HFF-Myc (cell line): ENCODE results near the gene CAPZA1.

ENCODE experiments used
- DNase-seq: peaks from one replicate; pipeline ENCODE4 v3.0.0-alpha.2; 2011; ENCODE audit warnings: low read depth; ENCODE audit errors: extremely low read depth
- H3K4me3 ChIP-seq: replicated peaks from 2 replicates; pipeline ENCODE4 v1.5.1; 2011; ENCODE audit warnings: low read depth, mild to moderate bottlenecking, control low read depth, low read length
- TF ChIP-seq, protein P1 (sequence below): IDR thresholded peaks from 2 replicates; pipeline ENCODE4 v1.5.1; 2012; ENCODE audit warnings: mild to moderate bottlenecking, low read depth, low read length, control low read depth; ENCODE audit errors: missing control alignments

Gene CAPZA1

DNA sequence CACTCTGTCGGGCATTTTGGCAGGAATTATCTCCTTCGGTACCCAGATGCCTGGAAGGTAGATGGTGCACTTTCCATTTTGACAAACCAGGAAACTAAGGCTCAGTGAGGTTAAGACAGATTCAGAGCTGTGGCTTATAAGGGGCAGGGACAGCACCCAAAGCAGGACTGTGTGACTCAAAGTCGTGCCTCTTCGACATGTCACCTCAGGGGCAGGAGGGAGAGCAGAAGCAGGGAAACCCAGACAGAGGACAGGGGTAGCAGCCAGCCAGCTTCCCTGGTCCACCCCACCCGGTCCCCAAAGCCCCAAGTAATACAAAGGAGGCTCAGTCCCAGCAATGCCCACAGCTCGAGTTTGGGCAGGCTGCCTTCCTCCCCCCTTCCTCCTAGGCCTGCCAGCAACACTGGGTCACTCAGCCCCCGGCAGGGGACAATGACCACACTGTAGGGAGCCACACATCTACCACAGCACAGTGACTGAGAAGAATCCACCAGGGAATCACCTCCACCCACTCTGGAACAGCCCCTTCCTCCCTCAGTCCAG is 84.8 kb downstream of the CAPZA1 start:
- H3K4me3 ChIP-seq: peak overlapping the region; percentile 89
- no peak for DNase-seq
- TF ChIP-seq, protein P1, sequence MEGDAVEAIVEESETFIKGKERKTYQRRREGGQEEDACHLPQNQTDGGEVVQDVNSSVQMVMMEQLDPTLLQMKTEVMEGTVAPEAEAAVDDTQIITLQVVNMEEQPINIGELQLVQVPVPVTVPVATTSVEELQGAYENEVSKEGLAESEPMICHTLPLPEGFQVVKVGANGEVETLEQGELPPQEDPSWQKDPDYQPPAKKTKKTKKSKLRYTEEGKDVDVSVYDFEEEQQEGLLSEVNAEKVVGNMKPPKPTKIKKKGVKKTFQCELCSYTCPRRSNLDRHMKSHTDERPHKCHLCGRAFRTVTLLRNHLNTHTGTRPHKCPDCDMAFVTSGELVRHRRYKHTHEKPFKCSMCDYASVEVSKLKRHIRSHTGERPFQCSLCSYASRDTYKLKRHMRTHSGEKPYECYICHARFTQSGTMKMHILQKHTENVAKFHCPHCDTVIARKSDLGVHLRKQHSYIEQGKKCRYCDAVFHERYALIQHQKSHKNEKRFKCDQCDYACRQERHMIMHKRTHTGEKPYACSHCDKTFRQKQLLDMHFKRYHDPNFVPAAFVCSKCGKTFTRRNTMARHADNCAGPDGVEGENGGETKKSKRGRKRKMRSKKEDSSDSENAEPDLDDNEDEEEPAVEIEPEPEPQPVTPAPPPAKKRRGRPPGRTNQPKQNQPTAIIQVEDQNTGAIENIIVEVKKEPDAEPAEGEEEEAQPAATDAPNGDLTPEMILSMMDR: no peak

GRCh38 chr1:112704934-112705627 is 85.4 kb downstream of the CAPZA1 start:
- DNase-seq: peak; percentile 94
- H3K4me3 ChIP-seq: peak overlapping the region; percentile 89
- TF ChIP-seq, protein P1: no peak

- DNase-seq: no peak
- peak within 1 kb of the TSS; percentile 89 for H3K4me3 ChIP-seq
These were observed 87.0 kb downstream of the CAPZA1 start, which contains the start of gene RHOC for GRCh38 chr1:112706505-112707220. RHOC (minus strand) TSS chr1:112707127; CDS start chr1:112703799, 3,328 bp downstream.

GRCh38 chr1:112707221-112708001 is 87.8 kb downstream of the CAPZA1 start:
- peak overlapping the region; percentile 89 for H3K4me3 ChIP-seq
- DNase-seq: peak; percentile 56
- TF ChIP-seq, protein P1: peak; percentile 89

More at GRCh38 chr1:112706505-112707220, 87.0 kb downstream of the CAPZA1 start, which contains the start of gene RHOC:
- TF ChIP-seq, protein P1: no peak

GRCh38 chr1:112708002-112708448 is 88.4 kb downstream of the CAPZA1 start:
- no peak overlapping the region for H3K4me3 ChIP-seq
- DNase-seq: no peak
- TF ChIP-seq, protein P1: no peak

DNA sequence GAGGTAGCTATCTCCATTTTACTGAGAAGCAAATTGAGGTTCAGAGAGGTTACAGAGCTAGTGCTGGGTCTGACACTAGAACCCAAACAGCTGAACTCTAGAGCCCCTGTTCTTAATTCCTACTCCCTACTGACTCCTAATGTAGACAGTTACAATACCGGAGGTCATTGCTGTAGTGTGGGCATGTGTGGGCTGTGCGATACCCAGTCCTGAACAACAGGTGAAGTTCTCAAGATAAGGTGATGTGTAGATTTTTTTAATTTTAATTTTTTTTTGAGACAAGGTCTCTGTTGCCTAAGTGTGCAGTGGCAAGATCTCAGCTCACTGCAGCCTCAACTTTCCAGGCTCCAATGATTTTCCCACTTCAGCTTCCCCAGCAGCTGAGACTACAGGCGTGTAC is 88.9 kb downstream of the CAPZA1 start:
- TF ChIP-seq, protein P1: no peak
- no peak for DNase-seq
- H3K4me3 ChIP-seq: no peak overlapping the region
